Caco-2 (cell line): ENCODE measurements around the gene ZMAT3. TPM values are rescaled to one million over a fixed set of nuclear protein-coding genes. Genes with fewer than 3 reads are reported as not detected.

ENCODE experiments used
- BruUV-seq: library from RNA; stranded (reverse); fragments of 400-500 nt; replicated peaks from 2 replicates; lab custom pipeline; 2021; lab: Mats Ljungman, UMichigan
- CTCF ChIA-PET: fragments of 300-600 bp; sonication (Branson Sonifier 250); formaldehyde crosslinking; loops from one replicate; lab custom pipeline; 2022; ENCODE audit warnings: antibody characterized with exemption; lab: Charles Lee
- POLR2A ChIA-PET: fragments of 300-600 bp; sonication (Branson Sonifier 250); formaldehyde crosslinking; loops from one replicate; lab custom pipeline; 2022; ENCODE audit warnings: antibody characterized with exemption; lab: Charles Lee
- DNase-seq, 2 experiments: peaks; one replicate each; pipeline versions ENCODE4 v3.0.0 to v3.0.0-alpha.2; 2020 to 2022
- H3K27me3 ChIP-seq: replicated peaks from 2 replicates; pipeline ENCODE4 v1.6.0; 2011; ENCODE audit warnings: low read length; ENCODE audit not compliant: control insufficient read depth, insufficient read depth
- H3K36me3 ChIP-seq: 2 replicates; pipeline ENCODE4 v1.5.1; 2011; ENCODE audit warnings: low read length; ENCODE audit not compliant: control insufficient read depth, insufficient read depth
- H3K4me1 ChIP-seq: fragments of 250-450 bp; sonication (Bioruptor Pico); 2 replicates; pipeline ENCODE4 v1.5.1; 2020; ENCODE audit warnings: mild to moderate bottlenecking
- H3K4me3 ChIP-seq: 2 replicates; pipeline ENCODE4 v1.5.1; 2011; ENCODE audit warnings: low read depth, mild to moderate bottlenecking, control low read depth, low read length
- H3K9me3 ChIP-seq: fragments of 250-450 bp; sonication (Bioruptor Pico); 2 replicates; pipeline ENCODE4 v1.5.1; 2020; ENCODE audit warnings: mild to moderate bottlenecking, moderate library complexity
- H3K27ac Mint-ChIP-seq: one replicate; pipeline ENCODE4 v1.8.0; 2022; ENCODE audit warnings: mixed read lengths; ENCODE audit not compliant: unreplicated experiment
- H3K27me3 Mint-ChIP-seq: one replicate; pipeline ENCODE4 v1.8.0; 2022; ENCODE audit warnings: mixed read lengths; ENCODE audit not compliant: insufficient read depth, unreplicated experiment
- H3K36me3 Mint-ChIP-seq: one replicate; pipeline ENCODE4 v1.8.0; 2022; ENCODE audit warnings: mild to moderate bottlenecking, mixed read lengths; ENCODE audit not compliant: insufficient read depth, unreplicated experiment
- H3K4me1 Mint-ChIP-seq: one replicate; pipeline ENCODE4 v1.8.0; 2022; ENCODE audit warnings: low read depth, mixed read lengths; ENCODE audit not compliant: unreplicated experiment
- H3K4me3 Mint-ChIP-seq: one replicate; pipeline ENCODE4 v1.8.0; 2022; ENCODE audit warnings: mild to moderate bottlenecking, moderate library complexity, mixed read lengths; ENCODE audit not compliant: unreplicated experiment
- H3K9me3 Mint-ChIP-seq: one replicate; pipeline ENCODE4 v1.8.0; 2022; ENCODE audit warnings: mixed read lengths; ENCODE audit not compliant: unreplicated experiment
- intact Hi-C: fragments of 100-400 bp; cut with micrococcal nuclease; formaldehyde crosslinking; loops from one replicate; pipeline ENCODE4 v1.10.0; 2022; ENCODE audit not compliant: unreplicated experiment
- total RNA-seq: library from RNA; stranded (reverse); gene quantifications from 2 replicates; pipeline ENCODE4 v1.2.3, GENCODE V29; 2022
- TF ChIP-seq, protein P1 (sequence below), 2 experiments: fragments of 200-600 bp in 1 of 2; IDR thresholded peaks; 1 replicate in 1 of 2; 2 replicates in 1 of 2; pipeline versions ENCODE4 v1.5.1 to v1.8.0; 2011 to 2022; ENCODE audit warnings: antibody characterized with exemption in 1 of 2, control low read depth in 1 of 2, inconsistent platforms in 1 of 2, low read depth in 1 of 2, low read length in 1 of 2, mild to moderate bottlenecking in 1 of 2, moderate library complexity in 1 of 2; ENCODE audit not compliant: insufficient read depth in 1 of 2, severe bottlenecking in 1 of 2, unreplicated experiment in 1 of 2

Gene ZMAT3
- total RNA-seq, 1 experiment from 2014 or later = 7.6 TPM

- intact Hi-C loops = no loop called here
- POLR2A ChIA-PET = no interaction called here
- TF ChIP-seq, protein P1, sequence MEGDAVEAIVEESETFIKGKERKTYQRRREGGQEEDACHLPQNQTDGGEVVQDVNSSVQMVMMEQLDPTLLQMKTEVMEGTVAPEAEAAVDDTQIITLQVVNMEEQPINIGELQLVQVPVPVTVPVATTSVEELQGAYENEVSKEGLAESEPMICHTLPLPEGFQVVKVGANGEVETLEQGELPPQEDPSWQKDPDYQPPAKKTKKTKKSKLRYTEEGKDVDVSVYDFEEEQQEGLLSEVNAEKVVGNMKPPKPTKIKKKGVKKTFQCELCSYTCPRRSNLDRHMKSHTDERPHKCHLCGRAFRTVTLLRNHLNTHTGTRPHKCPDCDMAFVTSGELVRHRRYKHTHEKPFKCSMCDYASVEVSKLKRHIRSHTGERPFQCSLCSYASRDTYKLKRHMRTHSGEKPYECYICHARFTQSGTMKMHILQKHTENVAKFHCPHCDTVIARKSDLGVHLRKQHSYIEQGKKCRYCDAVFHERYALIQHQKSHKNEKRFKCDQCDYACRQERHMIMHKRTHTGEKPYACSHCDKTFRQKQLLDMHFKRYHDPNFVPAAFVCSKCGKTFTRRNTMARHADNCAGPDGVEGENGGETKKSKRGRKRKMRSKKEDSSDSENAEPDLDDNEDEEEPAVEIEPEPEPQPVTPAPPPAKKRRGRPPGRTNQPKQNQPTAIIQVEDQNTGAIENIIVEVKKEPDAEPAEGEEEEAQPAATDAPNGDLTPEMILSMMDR (IDR thresholded peaks at IDR 0.05; ENCODE audit: insufficient read depth in 1 of 2, low read depth in 1 of 2, low read length in 1 of 2, severe bottlenecking in 1 of 2, unreplicated experiment in 1 of 2) = no peak
- H3K4me3 Mint-ChIP-seq = no peak overlapping the region
- H3K36me3 Mint-ChIP-seq = no peaks in the 10 kb centered on the region
- H3K9me3 ChIP-seq = no peaks in the 10 kb centered on the region
- H3K4me1 Mint-ChIP-seq = no peaks in the 10 kb centered on the region
- no peaks in the 10 kb centered on the region for H3K27me3 ChIP-seq
- no peak overlapping the region for H3K4me3 ChIP-seq
- BruUV-seq = no TSS peak
- no peaks in the 10 kb centered on the region for H3K9me3 Mint-ChIP-seq
- no peak overlapping the region for H3K27ac Mint-ChIP-seq
- DNase-seq = no peak
- CTCF ChIA-PET = interaction anchor here (0.6 kb wide), 1 partner anchor 521 kb away, joined by 5 read pairs; no protein-coding TSS in a partner anchor
- no peaks in the 10 kb centered on the region for H3K27me3 Mint-ChIP-seq
- no peaks in the 10 kb centered on the region for H3K36me3 ChIP-seq
- H3K4me1 ChIP-seq = no peaks in the 10 kb centered on the region
Observed at GRCh38 chr3:179029096-179029495, 42.5 kb downstream of the ZMAT3 start.

DNA sequence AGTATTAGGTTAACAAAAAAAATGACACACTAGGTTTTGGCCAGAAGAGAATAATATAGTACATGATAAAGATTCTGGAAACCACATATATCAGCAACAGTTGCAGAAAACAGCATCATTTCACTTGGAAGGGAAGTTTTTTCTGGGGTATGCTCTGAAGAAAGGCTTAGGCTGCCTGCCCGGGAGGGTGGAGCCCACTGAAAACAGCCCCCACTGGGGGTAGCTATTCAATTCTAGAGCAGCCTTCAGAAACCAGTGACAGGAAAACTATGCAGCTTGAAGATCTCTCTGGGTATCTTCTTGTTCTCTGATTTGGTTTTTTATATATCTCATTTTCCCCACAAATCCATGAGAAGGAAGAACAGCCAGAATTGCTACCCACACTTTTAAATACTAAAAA, 43.2 kb downstream of the ZMAT3 start:
- TF ChIP-seq, protein P1 (IDR thresholded peaks at IDR 0.05; ENCODE audit: insufficient read depth in 1 of 2, low read depth in 1 of 2, low read length in 1 of 2, severe bottlenecking in 1 of 2, unreplicated experiment in 1 of 2) = no peak
- no peak for DNase-seq
- Mint-ChIP-seq H3K4me1 (no peaks in the 10 kb centered on the region), H3K27me3 (no peaks in the 10 kb centered on the region), H3K36me3 (no peaks in the 10 kb centered on the region), H3K27ac (no peak overlapping the region), H3K4me3 (no peak overlapping the region), H3K9me3 (no peaks in the 10 kb centered on the region)
- no peaks in the 10 kb centered on the region for H3K27me3 ChIP-seq
- H3K4me3 ChIP-seq = no peak overlapping the region
- intact Hi-C loops = no loop called here
- BruUV-seq = no TSS peak
- ChIA-PET CTCF (interaction anchor here (0.6 kb wide), 1 partner anchor 521 kb away, joined by 5 read pairs; no protein-coding TSS in a partner anchor), POLR2A (no interaction called here)
- no peaks in the 10 kb centered on the region for H3K9me3 ChIP-seq
- H3K4me1 ChIP-seq = no peaks in the 10 kb centered on the region
- no peaks in the 10 kb centered on the region for H3K36me3 ChIP-seq

DNA sequence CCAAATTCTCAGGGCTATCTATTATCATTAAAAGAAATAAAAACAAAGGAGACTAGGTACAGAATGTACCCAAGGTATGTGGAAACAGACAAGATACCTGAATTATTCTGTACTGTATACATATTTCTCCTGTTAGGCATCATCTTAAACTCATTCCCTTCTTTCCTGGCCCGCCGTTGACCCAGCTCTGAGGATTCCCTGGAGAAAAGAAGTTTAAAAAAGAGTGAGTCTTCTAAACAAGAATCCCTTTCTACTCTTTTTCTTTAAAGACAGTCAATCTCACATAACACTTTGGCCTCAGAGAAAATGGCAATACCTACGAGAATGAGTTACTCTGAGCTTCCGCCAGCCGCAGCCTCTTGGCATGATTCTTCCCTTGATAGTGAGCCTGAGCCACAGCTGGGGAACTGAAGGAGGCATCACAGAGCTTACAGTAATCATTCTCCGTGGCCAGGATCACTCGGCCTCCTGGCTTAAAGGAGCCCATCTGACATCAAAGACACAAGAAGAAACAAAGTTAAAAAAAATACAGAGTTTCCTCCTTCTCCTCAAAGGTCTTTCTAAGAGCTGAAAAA, 44.2 kb downstream of the ZMAT3 start:
- no peak overlapping the region for H3K4me3 ChIP-seq
- TF ChIP-seq, protein P1 (IDR thresholded peaks at IDR 0.05; ENCODE audit: insufficient read depth in 1 of 2, low read depth in 1 of 2, low read length in 1 of 2, severe bottlenecking in 1 of 2, unreplicated experiment in 1 of 2) = no peak
- Mint-ChIP-seq H3K27ac (no peak overlapping the region), H3K9me3 (no peaks in the 10 kb centered on the region), H3K36me3 (no peaks in the 10 kb centered on the region), H3K27me3 (no peaks in the 10 kb centered on the region), H3K4me3 (no peak overlapping the region), H3K4me1 (no peaks in the 10 kb centered on the region)
- no peak for DNase-seq
- BruUV-seq = no TSS peak
- CTCF ChIA-PET = no interaction called here
- H3K4me1 ChIP-seq = no peaks in the 10 kb centered on the region
- intact Hi-C loops = no loop called here
- no peaks in the 10 kb centered on the region for H3K9me3 ChIP-seq
- POLR2A ChIA-PET = no interaction called here
- H3K27me3 ChIP-seq = no peaks in the 10 kb centered on the region
- no peaks in the 10 kb centered on the region for H3K36me3 ChIP-seq
